ENCODE results near the gene IGF2R.

DNA sequence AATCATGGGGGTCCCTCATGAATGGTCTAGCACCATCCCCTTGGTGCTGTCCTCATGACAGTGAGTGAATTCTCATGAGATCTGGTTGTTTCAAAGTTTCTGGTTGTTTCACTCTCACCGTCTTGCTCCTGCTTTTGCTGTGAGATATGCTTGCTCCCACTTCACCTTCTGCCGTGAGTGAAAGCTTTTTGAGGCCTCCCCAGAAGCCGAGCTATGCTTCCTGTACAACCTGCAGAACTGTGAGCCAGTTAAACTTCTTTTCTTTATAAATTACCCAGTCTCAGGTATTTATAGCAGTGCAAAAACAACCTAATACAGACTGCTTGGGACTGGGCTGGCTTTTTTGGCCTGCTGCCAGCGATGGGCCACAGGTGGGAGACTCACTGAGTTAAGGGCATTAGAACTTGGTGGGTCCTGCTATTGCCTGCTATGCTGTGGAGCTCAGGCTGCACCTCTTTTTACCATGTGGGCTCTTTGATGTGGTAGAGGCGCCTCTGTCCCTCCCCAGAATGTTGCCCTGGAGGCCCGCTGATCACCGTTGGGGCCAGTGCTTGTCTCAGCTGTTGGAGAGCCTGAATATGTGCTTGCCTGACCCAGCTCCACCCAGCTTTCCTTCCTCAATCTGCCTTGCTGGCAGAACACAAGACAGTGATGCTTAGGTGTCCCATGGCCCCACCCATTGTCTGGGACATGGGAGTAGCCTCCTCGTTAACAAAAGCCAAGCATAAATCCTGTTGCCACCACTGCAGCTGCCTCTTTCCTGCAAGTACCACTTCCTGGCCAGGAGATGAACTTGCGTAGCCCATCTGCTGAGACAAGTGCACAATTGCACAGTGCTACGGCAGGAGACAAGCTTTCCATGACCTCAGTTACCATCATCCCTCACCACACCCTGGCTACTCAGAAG, 47.1 kb downstream of the IGF2R start:
- TF ChIP-seq, protein P1, sequence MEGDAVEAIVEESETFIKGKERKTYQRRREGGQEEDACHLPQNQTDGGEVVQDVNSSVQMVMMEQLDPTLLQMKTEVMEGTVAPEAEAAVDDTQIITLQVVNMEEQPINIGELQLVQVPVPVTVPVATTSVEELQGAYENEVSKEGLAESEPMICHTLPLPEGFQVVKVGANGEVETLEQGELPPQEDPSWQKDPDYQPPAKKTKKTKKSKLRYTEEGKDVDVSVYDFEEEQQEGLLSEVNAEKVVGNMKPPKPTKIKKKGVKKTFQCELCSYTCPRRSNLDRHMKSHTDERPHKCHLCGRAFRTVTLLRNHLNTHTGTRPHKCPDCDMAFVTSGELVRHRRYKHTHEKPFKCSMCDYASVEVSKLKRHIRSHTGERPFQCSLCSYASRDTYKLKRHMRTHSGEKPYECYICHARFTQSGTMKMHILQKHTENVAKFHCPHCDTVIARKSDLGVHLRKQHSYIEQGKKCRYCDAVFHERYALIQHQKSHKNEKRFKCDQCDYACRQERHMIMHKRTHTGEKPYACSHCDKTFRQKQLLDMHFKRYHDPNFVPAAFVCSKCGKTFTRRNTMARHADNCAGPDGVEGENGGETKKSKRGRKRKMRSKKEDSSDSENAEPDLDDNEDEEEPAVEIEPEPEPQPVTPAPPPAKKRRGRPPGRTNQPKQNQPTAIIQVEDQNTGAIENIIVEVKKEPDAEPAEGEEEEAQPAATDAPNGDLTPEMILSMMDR (IDR thresholded peaks at IDR 0.05; ENCODE audit: borderline replicate concordance, extremely low read depth, low read length, poor library complexity, severe bottlenecking): no peak
- no peak for TF ChIP-seq EZH2 (IDR thresholded peaks at IDR 0.05; ENCODE audit: borderline replicate concordance, low read depth, low read length, severe bottlenecking)
